ENCODE measurements around the gene AKR1D1.
"Not testable (repeated sequence)": the region's sequence is repeated elsewhere in the genome, so short reads cannot be mapped to it uniquely, and the experiment has no call there.

- not testable (repeated sequence) for TF ChIP-seq CTCF, EZH2phosphoT487 (IDR thresholded peaks at IDR 0.05; ENCODE audit: low read length)
These were observed 20.6 kb upstream of the AKR1D1 start for GRCh38 chr7:138055698-138056097.
